HS-5 (cell line): ENCODE data around the gene CETP.

Experiments used
- DNase-seq: peaks from one replicate; pipeline ENCODE4 v3.0.0-alpha.2; 2012; ENCODE audit warnings: low read depth

CETP gene

DNA sequence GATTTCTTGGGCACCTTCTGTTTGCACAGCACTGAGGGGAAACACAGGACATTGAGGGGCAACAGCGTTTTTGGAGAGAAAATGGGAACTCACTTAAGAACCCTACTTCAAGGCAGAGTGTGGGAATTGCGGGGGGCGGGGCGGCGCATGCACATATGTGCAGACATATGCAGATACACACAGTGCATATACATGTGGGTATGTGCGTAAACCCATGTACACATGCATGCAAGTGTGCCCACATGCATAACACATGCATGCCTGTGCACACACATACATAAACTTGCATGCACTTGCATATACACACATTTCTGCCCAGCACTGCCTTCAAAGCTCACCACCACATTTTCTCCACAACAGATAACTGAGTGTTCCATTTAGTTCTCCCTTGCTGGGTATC, 60.0 kb downstream of the CETP start:
- no peak for DNase-seq

DNA sequence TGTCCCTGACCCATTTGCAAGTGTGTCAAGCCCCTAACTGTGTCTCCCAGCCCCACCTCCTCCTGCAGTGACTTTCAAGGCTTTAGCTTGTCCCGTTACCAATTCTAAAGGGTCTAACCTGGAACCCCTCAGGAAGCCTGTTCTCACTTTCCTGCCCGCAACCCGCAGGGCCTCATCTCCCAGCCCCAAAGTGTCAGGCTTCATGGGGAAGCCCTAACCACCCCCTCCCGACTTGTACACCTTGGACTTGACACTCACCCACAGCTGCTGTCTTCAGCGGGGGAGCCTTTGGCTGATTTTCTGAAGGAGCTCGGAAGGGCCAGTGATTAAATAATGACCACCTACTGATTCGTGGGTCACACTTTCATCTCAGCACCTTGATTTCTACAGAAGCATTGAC, 60.7 kb downstream of the CETP start:
- no peak for DNase-seq

DNA sequence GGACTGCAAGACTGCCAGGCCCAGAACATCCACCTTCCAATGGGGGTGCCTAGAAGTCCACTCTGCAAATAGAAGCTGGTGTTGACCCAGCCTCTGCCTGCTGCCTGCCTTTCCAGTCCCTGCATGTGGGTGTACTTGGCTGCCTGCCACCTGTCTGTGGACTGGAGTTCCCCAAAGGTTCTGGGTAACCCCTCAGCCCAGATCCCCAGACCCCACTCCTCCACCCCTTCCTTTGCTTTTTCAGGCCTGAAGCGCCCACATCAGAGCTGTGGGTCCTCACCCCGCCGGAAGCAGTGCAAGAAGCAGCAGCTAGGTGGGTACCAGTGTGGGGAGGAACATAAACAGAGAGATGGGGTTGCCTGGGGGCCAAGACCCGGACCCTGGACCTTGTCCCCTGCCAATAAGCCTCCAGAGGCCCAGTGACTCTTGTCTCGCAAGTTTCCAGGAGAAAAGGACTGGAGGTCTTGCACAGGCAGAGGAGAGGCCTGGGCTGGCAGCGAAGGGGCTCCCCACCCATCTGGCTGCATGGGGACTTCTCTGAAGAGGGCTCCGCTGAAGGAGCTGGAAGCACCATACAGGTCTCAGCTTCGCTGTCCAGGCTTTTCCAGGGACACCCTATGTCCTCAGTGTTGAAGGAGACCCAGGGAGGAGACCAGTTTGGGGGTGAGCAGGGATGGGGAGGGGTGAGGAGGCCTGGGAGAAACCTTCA, 61.9 kb downstream of the CETP start:
- no peak for DNase-seq

DNA sequence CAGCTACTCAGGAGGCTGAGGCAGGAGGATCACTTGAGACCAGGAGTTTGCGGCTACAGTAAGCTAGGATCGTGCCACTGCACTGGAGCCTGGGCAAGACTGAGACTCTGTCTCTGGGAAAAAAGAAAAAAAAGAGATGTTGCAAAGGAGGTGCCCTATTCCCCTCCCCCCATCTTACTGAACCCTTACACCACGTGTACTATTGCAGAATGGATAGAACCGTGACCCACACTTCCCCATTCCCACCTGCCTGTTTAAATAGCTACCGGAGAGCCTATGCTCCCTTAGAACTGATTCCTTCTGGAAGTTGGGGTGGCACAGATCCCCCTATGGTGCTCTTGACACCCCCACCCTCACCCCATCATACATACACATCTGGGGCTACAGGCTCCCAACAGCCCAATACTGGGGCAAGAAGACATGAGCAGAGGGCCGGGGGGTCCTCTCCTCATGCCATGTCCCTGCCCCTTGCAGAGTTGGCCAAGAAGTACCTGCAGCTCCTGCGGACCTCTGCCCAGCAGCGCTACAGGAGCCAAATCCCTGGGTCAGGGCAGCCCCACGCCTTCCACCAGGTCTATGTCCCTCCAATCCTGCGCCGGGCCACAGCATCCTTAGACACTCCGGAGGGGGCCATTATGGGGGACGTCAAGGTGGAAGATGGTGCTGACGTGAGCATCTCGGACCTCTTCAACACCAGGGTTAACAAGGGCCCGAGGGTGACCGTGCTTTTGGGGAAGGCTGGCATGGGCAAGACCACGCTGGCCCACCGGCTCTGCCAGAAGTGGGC, 63.3 kb downstream of the CETP start:
- no peak for DNase-seq

DNA sequence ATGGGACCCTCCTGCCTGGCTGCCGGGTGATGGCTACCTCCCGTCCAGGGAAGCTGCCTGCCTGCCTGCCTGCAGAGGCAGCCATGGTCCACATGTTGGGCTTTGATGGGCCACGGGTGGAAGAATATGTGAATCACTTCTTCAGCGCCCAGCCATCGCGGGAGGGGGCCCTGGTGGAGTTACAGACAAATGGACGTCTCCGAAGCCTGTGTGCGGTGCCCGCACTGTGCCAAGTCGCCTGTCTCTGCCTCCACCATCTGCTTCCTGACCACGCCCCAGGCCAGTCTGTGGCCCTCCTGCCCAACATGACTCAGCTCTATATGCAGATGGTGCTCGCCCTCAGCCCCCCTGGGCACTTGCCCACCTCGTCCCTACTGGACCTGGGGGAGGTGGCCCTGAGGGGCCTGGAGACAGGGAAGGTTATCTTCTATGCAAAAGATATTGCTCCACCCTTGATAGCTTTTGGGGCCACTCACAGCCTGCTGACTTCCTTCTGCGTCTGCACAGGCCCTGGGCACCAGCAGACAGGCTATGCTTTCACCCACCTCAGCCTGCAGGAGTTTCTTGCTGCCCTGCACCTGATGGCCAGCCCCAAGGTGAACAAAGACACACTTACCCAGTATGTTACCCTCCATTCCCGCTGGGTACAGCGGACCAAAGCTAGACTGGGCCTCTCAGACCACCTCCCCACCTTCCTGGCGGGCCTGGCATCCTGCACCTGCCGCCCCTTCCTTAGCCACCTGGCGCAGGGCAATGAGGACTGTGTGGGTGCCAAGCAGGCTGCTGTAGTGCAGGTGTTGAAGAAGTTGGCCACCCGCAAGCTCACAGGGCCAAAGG, 64.4 kb downstream of the CETP start:
- DNase-seq: no peak

DNA sequence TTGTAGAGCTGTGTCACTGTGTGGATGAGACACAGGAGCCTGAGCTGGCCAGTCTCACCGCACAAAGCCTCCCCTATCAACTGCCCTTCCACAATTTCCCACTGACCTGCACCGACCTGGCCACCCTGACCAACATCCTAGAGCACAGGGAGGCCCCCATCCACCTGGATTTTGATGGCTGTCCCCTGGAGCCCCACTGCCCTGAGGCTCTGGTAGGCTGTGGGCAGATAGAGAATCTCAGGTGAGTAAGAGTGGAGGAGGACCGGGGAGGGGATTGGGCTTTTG, 65.0 kb downstream of the CETP start:
- no peak for DNase-seq

DNA sequence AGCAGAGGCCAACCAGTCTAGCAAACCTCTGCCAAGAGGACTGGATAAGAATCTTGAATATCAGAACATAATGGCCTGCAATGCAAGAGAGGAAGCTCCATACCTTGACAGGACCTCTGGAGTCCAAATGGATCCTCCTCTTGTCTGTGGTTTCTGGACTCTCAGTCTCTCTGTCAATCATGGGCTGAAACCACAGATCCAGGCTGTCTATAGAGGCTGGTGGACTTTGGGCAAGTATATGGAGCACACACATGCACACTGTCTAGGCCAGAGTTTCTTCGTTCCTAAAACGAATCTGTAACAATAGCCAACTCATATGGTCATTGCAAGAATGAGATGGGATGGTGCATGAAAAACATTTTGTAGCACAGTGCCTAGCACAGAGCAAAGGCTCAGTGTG, 65.3 kb downstream of the CETP start:
- no peak for DNase-seq

DNA sequence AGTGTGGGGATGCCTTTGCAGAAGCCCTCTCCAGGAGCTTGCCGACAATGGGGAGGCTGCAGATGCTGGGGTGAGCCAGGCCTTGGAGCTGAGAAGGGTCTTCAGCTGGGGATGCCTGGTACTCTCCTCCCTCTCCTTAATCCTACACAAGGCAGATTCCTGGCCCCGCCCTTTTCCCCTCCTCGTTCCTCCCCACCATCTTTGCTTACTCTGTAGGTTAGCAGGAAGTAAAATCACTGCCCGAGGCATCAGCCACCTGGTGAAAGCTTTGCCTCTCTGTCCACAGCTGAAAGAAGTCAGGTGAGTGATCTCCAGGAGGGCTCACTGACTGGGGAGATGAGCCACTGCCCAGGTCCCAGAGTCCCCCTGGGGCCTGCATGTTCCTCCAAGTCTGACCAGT, 66.3 kb downstream of the CETP start:
- DNase-seq: no peak

DNA sequence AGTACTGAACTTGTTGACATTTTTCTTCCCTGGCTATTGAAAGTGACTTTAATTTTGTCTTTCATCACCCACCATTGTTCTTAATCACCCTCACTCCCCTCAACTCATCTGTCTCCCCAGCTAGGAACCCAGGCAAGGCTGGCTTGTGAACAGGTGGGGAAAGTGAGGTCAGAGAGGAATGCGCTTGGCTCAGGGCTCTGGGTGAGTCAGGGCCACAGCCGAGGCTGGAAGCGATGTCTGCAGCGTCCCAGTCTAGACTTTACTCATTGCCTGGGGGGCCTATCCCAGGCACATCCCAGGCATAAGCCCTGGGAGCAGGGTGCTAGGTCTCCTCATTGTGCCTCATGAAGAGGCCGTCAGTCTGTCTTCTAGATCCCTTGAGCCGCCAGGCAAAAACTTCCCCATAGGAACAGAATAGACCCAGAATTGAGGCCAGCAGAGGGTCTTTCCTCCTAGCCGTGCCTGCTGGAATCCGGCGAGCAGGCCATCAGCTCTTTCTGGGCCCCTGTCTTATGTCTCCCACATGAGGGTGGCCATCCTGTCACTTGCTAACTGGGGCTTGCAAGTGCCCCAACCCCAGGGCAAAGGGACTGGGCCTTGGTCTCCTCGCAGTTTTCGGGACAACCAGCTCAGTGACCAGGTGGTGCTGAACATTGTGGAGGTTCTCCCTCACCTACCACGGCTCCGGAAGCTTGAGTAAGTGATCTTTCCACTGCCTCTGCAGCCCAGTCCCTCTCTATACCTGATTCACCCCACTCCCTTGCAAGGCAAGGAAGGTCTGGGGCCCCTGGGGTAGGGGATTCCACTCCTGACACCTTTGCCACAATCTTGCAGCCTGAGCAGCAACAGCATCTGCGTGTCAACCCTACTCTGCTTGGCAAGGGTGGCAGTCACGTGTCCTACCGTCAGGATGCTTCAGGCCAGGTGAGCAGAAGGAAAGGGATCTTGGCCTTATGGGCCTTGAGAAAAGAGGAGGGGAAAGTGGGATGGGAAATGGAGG, 67.7 kb downstream of the CETP start:
- DNase-seq: no peak

DNA sequence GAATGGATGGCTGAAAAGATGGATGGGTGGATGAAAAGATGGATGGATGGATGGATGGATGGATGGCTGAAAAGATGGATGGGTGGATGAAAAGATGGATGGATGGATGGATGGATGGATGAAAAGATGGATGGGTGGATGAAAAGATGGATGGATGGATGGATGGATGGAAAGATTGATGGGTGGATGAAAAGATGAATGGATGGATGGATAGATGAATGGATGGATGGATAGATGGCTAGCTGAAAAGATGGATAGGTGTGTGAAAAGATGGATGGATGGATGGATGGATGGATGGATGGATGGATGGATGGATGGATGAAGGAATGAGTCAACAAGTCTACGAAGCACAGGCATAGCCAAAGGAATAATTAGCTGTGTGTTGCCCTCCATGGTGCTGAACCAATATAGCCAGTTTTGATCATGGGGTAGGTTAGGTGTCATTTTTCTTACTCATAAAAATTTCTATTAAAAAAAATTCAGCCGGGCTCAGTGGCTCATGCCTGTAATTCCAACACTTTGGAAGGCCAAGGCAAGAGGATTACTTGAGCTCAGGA, 68.7 kb downstream of the CETP start:
- no peak for DNase-seq

DNA sequence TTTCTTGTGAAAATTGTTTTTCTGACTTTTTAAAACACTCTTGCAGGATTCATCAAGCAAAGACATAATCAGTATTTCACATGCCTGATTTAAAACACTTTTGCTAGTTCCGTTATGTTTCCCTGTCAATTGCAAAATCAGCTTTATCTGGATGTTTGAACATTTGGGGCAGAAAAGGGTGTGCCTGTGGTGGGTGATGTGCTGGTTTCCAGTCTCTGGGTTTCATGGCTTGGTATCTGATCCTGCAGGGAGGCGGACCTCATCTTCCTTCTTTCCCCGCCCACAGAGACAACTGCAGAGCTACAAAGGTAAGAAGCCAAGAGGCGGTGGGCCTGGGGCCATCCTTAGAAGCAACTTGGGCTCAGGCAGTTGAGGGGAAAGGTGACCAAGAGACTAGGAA, 69.4 kb downstream of the CETP start:
- no peak for DNase-seq

DNA sequence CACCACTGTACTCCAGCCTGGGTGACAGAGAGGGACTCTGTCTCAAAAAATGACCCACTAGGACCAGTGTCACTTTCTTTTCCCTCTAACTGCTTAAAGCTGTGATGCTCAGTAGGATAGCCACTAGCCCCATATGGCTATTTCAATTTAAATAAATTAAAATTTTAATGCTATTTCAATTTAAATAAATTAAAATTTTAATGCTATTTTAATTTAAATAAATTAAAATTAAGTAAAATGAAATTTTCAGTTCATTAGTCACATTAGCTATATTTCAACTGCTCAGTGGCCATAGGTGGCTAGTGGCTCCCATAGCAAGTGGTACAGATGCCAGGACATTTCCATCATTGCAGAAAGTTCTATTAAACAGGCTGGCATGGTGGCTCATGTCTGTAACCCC, 70.6 kb downstream of the CETP start:
- no peak for DNase-seq

DNA sequence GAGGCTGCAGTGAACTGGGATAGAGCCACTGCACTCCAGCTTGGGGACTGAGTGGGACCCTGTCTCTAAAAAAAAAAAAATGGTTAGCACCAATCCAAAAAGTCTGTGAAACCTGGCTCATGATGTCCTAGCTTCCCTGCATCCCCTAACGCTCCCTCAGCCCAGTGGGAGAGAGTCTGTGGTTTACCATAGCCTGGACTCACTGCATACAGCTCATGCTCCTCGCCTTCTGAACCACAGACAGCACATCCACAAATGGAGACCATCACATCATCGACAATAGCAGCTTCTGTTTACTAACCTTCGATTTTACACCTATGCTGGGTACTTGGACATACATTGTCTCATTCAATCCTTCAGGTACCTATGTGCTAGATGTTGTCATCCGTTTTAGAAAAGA, 71.2 kb downstream of the CETP start:
- DNase-seq: no peak
